GM13977 (cell line): ENCODE data around the gene CAMK1D.

Experiments
- DNase-seq: peaks from one replicate; pipeline ENCODE4 v3.0.0; 2012; ENCODE audit warnings: low spot score
- in situ Hi-C: fragments of 300-500 bp; cut with MboI; formaldehyde crosslinking; loops from one replicate; pipeline ENCODE4 v1.12.0; 2022; ENCODE audit warnings: low sequenced_read_pairs, low pct_unique_long_range_greater_than_20kb, mixed read lengths, inconsistent platforms; ENCODE audit not compliant: unreplicated experiment
- TF ChIP-seq, protein P1 (sequence below): IDR thresholded peaks from 2 replicates; pipeline ENCODE4 v1.5.1; 2012; ENCODE audit warnings: mild to moderate bottlenecking, control low read depth; ENCODE audit not compliant: insufficient read depth; ENCODE audit errors: extremely low read depth, missing control alignments

The CAMK1D gene

DNA sequence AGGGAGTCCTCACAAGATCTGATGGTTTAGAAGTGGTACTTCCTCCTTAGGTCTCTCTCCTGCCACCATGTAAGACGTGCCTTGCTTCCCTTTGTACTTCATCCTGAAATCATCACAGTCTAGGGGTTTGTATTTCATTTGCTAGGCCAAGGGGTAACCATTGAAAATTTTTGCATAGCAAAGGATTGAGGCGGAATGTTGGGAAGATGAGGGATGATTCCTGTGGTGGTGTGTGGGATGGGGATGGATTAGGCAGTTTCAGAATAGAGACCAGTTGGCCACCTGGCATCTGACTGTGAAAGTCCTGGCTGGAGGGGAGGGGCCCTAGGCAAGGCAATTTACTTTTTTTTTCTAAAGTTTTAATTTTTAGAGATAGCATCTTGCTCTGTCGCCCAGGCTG, 222.9 kb downstream of the CAMK1D start:
- DNase-seq: no peak
- TF ChIP-seq, protein P1, sequence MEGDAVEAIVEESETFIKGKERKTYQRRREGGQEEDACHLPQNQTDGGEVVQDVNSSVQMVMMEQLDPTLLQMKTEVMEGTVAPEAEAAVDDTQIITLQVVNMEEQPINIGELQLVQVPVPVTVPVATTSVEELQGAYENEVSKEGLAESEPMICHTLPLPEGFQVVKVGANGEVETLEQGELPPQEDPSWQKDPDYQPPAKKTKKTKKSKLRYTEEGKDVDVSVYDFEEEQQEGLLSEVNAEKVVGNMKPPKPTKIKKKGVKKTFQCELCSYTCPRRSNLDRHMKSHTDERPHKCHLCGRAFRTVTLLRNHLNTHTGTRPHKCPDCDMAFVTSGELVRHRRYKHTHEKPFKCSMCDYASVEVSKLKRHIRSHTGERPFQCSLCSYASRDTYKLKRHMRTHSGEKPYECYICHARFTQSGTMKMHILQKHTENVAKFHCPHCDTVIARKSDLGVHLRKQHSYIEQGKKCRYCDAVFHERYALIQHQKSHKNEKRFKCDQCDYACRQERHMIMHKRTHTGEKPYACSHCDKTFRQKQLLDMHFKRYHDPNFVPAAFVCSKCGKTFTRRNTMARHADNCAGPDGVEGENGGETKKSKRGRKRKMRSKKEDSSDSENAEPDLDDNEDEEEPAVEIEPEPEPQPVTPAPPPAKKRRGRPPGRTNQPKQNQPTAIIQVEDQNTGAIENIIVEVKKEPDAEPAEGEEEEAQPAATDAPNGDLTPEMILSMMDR: no peak
- in situ Hi-C loops: no loop called here

- in situ Hi-C loops: no loop called here
- TF ChIP-seq, protein P1: no peak
- no peak for DNase-seq
These were observed 228.3 kb downstream of the CAMK1D start for GRCh38 chr10:12577610-12578009.

- no peak for DNase-seq
- in situ Hi-C loops: no loop called here
- TF ChIP-seq, protein P1: no peak
These were observed 230.9 kb downstream of the CAMK1D start for GRCh38 chr10:12579954-12580858.

GRCh38 chr10:12583891-12584595, 234.7 kb downstream of the CAMK1D start:
- TF ChIP-seq, protein P1: no peak
- in situ Hi-C loops: no loop called here
- DNase-seq: no peak

GRCh38 chr10:12586741-12587140, 237.4 kb downstream of the CAMK1D start:
- no peak for DNase-seq
- in situ Hi-C loops: no loop called here
- TF ChIP-seq, protein P1: no peak

DNA sequence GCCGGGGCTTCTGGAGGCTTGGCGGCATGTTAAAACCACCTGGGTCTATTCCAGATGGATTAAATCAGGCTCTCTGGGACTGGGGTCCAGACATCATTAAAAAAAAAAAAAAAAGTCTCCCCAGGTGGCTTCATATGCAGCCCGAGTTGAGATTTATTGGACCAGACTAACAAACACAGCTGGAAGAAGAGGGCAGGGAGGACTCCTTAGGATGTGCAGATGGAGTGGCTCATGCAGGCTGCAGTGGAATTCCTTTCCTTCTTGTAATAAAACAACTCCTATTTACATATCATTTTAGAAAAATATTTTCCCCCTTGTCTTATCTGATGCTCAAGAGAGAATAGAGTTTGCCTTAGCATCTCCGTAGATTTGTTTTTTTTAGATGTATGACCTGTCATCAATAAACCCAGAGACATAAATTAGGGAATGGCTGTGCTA, 238.1 kb downstream of the CAMK1D start:
- TF ChIP-seq, protein P1: no peak
- in situ Hi-C loops: no loop called here
- no peak for DNase-seq
